Measurements from ENCODE around the gene POLQ.

DNA sequence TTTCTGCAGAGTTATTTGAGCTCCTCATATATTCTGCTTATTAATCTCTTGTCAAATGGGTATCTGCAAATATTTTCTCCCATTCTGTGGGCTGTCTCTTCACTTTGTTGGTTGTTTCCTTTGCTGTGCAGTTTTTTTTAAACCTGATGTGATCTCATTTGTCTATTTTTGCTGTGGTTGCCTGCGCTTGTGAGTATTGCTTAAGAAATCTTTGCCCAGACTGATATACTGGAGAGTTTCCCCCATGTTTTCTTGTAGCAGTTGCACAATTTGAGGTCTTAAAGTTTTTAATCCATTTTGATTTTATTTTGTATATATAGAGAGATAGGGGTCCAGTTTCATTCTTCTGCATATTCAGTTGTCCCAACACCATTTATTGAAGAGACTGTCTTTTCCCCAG lies 102.3 kb downstream of the POLQ start:
- no peak for TF ChIP-seq BHLHE40 (IDR thresholded peaks at IDR 0.05; ENCODE audit: borderline replicate concordance in 1 of 2, low read depth in 2 of 2, low read length in 1 of 2)
- TF ChIP-seq, protein P1, sequence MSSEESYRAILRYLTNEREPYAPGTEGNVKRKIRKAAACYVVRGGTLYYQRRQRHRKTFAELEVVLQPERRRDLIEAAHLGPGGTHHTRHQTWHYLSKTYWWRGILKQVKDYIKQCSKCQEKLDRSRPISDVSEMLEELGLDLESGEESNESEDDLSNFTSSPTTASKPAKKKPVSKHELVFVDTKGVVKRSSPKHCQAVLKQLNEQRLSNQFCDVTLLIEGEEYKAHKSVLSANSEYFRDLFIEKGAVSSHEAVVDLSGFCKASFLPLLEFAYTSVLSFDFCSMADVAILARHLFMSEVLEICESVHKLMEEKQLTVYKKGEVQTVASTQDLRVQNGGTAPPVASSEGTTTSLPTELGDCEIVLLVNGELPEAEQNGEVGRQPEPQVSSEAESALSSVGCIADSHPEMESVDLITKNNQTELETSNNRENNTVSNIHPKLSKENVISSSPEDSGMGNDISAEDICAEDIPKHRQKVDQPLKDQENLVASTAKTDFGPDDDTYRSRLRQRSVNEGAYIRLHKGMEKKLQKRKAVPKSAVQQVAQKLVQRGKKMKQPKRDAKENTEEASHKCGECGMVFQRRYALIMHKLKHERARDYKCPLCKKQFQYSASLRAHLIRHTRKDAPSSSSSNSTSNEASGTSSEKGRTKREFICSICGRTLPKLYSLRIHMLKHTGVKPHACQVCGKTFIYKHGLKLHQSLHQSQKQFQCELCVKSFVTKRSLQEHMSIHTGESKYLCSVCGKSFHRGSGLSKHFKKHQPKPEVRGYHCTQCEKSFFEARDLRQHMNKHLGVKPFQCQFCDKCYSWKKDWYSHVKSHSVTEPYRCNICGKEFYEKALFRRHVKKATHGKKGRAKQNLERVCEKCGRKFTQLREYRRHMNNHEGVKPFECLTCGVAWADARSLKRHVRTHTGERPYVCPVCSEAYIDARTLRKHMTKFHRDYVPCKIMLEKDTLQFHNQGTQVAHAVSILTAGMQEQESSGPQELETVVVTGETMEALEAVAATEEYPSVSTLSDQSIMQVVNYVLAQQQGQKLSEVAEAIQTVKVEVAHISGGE (CRISPR knock-in tag; IDR thresholded peaks at IDR 0.05): no peak
- TF ChIP-seq CTCF (IDR thresholded peaks at IDR 0.05 in 2 of 3, conservative IDR thresholded peaks at IDR 0.05 in 1 of 3; ENCODE audit: control insufficient read depth in 2 of 3, extremely low read depth in 1 of 3, insufficient read depth in 1 of 3, low read depth in 3 of 3, low read length in 3 of 3): no peak
- TF ChIP-seq RB1 (IDR thresholded peaks at IDR 0.05; ENCODE audit: borderline replicate concordance): no peak
- no peak for TF ChIP-seq REST (IDR thresholded peaks at IDR 0.05; ENCODE audit: low read depth, low read length)
- TF ChIP-seq EZH2 (IDR thresholded peaks at IDR 0.05; ENCODE audit: borderline replicate concordance, control insufficient read depth, low read depth, low read length): no peak
- TF ChIP-seq HDAC6 (IDR thresholded peaks at IDR 0.05; ENCODE audit: unreplicated experiment): no peak
- TF ChIP-seq CREB1 (IDR thresholded peaks at IDR 0.05; ENCODE audit: low read depth): no peak
- no peak for TF ChIP-seq MYC (IDR thresholded peaks at IDR 0.05; ENCODE audit: insufficient read depth, insufficient read length, insufficient replicate concordance, low read length, severe bottlenecking)
- no peak for TF ChIP-seq POLR2A (IDR thresholded peaks at IDR 0.05; ENCODE audit: low read depth, low read length)
- TF ChIP-seq CBFB (IDR thresholded peaks at IDR 0.05; ENCODE audit: low read depth): no peak
- no peak for TF ChIP-seq SPI1 (IDR thresholded peaks at IDR 0.05; ENCODE audit: borderline replicate concordance, insufficient read depth, low read depth, low read length)
- no peak for TF ChIP-seq MEF2A (IDR thresholded peaks at IDR 0.05; ENCODE audit: insufficient read depth, low read depth, low read length)
- TF ChIP-seq RAD51 (IDR thresholded peaks at IDR 0.05): no peak

Measured in GM12878 (cell line).